H1 (cell line): ENCODE results near the gene NELL1. TPM values are rescaled to one million over a fixed set of nuclear protein-coding genes. Genes with fewer than 3 reads are reported as not detected.

Source experiments
- CTBP2 ChIP-seq: IDR thresholded peaks from 2 replicates; pipeline ENCODE4 v1.7.0; 2011; ENCODE audit warnings: borderline replicate concordance, mild to moderate bottlenecking, moderate library complexity, mixed read lengths, low read length; ENCODE audit not compliant: insufficient read depth, insufficient read length
- HDAC2 ChIP-seq, 2 experiments: fragments of 300-600 bp in 1 of 2; sonication (generic) in 1 of 2; IDR thresholded peaks; 2 replicates each; pipeline ENCODE4 v1.6.1; 2011 to 2012; ENCODE audit warnings: low read depth in 2 of 2, low read length in 2 of 2, mild to moderate bottlenecking in 2 of 2, moderate library complexity in 2 of 2, borderline replicate concordance in 1 of 2, inconsistent platforms in 1 of 2
- JUND ChIP-seq: IDR thresholded peaks from 2 replicates; pipeline ENCODE4 v1.6.1; 2011; ENCODE audit warnings: mild to moderate bottlenecking, improper control_type of control experiment, low read length
- PHF8 ChIP-seq: fragments of 200-600 bp; sonication (generic); conservative IDR thresholded peaks from 2 replicates; pipeline ENCODE4 v1.7.1; 2012; ENCODE audit warnings: low read depth, mild to moderate bottlenecking, inconsistent platforms, low read length, moderate library complexity
- RFX5 ChIP-seq: IDR thresholded peaks from 2 replicates; pipeline ENCODE4 v1.6.1; 2011; ENCODE audit warnings: low read depth, low read length, improper control_type of control experiment, borderline replicate concordance
- SIN3A ChIP-seq, 2 experiments: IDR thresholded peaks in 1 of 2; conservative IDR thresholded peaks in 1 of 2; 2 replicates each; pipeline ENCODE4 v1.6.1; 2011 to 2012; ENCODE audit warnings: low read length in 2 of 2, improper control_type of control experiment in 1 of 2, low read depth in 1 of 2, mild to moderate bottlenecking in 1 of 2
- TEAD4 ChIP-seq: IDR thresholded peaks from 2 replicates; pipeline ENCODE4 v1.6.1; 2012; ENCODE audit warnings: low read depth, low read length, inconsistent platforms, mixed read lengths
- YY1 ChIP-seq: IDR thresholded peaks from 2 replicates; pipeline ENCODE4 v1.6.1; 2011; ENCODE audit warnings: low read depth, mild to moderate bottlenecking, low read length
- polyA plus RNA-seq, 7 experiments: library from polyadenylated mRNA; depleted of rRNA in 3 of 7; stranded (reverse) in 5 of 7; unstranded in 2 of 7; fragments of >200 nt in 5 of 7; fragments of 200-250 nt in 2 of 7; gene quantifications; 1 replicate in 5 of 7; 2 replicates in 1 of 7; 4 replicates in 1 of 7; pipeline versions ENCODE4 v1.2.1 to v1.2.3, GENCODE V29; 2011 to 2013; ENCODE audit warnings: missing spikeins in 2 of 7, mixed read lengths in 2 of 7
- total RNA-seq: library from RNA; stranded (reverse); fragmentation: NEBNext Ultra II Directional; extraction: Animal tissue kit (Norgen Biotek cat#: 25700); gene quantifications from 2 replicates; pipeline ENCODE4 v1.2.1, GENCODE V29; 2021

Gene NELL1
- total and polyA plus RNA-seq, 2 of the 8 experiments (the other 6 are each of a cell fraction or from before 2014, with no cell fraction given) = 0.21 TPM; not detected in 1

GRCh38 chr11:21511835-21512440, 842.6 kb downstream of the NELL1 start (continued):
- no peak for TF ChIP-seq HDAC2 (IDR thresholded peaks at IDR 0.05; ENCODE audit: borderline replicate concordance in 1 of 2, low read depth in 2 of 2, low read length in 2 of 2)
- no peak for TF ChIP-seq CTBP2
- no peak for TF ChIP-seq SIN3A (conservative IDR thresholded peaks at IDR 0.05 in 1 of 2, IDR thresholded peaks at IDR 0.05 in 1 of 2; ENCODE audit: low read depth in 1 of 2, low read length in 2 of 2)
- no peak for TF ChIP-seq PHF8
- peak; percentile 44; the same call in 1 of the 2 replicates for TF ChIP-seq YY1
- no peak for TF ChIP-seq RFX5
- no peak for TF ChIP-seq JUND
- TF ChIP-seq TEAD4 = 0 out of 2 replicates have a peak, but pooled peaks have one; percentile 51
